Liver (tissue), 9 donors: ENCODE measurements around the gene RGL2. TPM values are rescaled to one million over a fixed set of nuclear protein-coding genes. Genes with fewer than 3 reads are reported as not detected.

ENCODE experiments used
- DNase-seq: peaks from one replicate; pipeline ENCODE4 v3.0.0-alpha.2; 2017; ENCODE audit warnings: low spot score
- H3K27ac ChIP-seq, 2 donors: one replicate each; pipeline ENCODE4 v1.7.0; 2013; ENCODE audit warnings: inconsistent platforms in 2 of 2, low read length in 2 of 2, control low read depth in 1 of 2, low read depth in 1 of 2, mild to moderate bottlenecking in 1 of 2
- H3K27me3 ChIP-seq, 4 donors: one replicate each; pipeline versions ENCODE4 v1.6.1 to v1.7.0; 2013; ENCODE audit warnings: low read length in 3 of 4, inconsistent platforms in 1 of 4, mild to moderate bottlenecking in 1 of 4, moderate library complexity in 1 of 4; ENCODE audit not compliant: control insufficient read depth in 4 of 4, insufficient read depth in 4 of 4
- H3K36me3 ChIP-seq, 4 donors: one replicate each; pipeline versions ENCODE4 v1.6.1 to v1.7.0; 2013; ENCODE audit warnings: low read length in 3 of 4, mild to moderate bottlenecking in 3 of 4, low read depth in 1 of 4, moderate library complexity in 1 of 4; ENCODE audit not compliant: control insufficient read depth in 4 of 4, insufficient read depth in 3 of 4
- H3K4me1 ChIP-seq, 4 donors: one replicate each; pipeline versions ENCODE4 v1.6.1 to v1.7.0; 2013; ENCODE audit warnings: low read length in 3 of 4, mild to moderate bottlenecking in 3 of 4, moderate library complexity in 1 of 4; ENCODE audit not compliant: control insufficient read depth in 4 of 4, insufficient read depth in 4 of 4
- H3K4me3 ChIP-seq, 3 donors: one replicate each; pipeline versions ENCODE4 v1.6.1 to v1.7.0; 2013; ENCODE audit warnings: low read length in 3 of 3, control low read depth in 1 of 3, low read depth in 1 of 3, mild to moderate bottlenecking in 1 of 3
- H3K9ac ChIP-seq, 2 donors: one replicate each; pipeline ENCODE4 v1.7.0; 2013; ENCODE audit warnings: low read length in 2 of 2, mild to moderate bottlenecking in 2 of 2, moderate library complexity in 2 of 2, control low read depth in 1 of 2, low read depth in 1 of 2
- H3K9me3 ChIP-seq, 4 donors: one replicate each; pipeline versions ENCODE4 v1.6.1 to v1.7.0; 2013; ENCODE audit warnings: low read length in 3 of 4; ENCODE audit not compliant: control insufficient read depth in 4 of 4
- EGR1 ChIP-seq, 2 donors: IDR thresholded peaks; 2 replicates each; pipeline ENCODE4 v1.6.1; 2016 to 2018; ENCODE audit warnings: antibody characterized with exemption in 2 of 2, low read depth in 2 of 2
- FOXA2 ChIP-seq: IDR thresholded peaks from 2 replicates; pipeline ENCODE4 v1.6.1; 2016; ENCODE audit warnings: antibody characterized with exemption
- GABPA ChIP-seq, 2 donors: IDR thresholded peaks in 1 of 2; conservative IDR thresholded peaks in 1 of 2; 2 replicates each; pipeline ENCODE4 v1.6.1; 2016; ENCODE audit warnings: antibody characterized with exemption in 2 of 2, mild to moderate bottlenecking in 1 of 2, moderate library complexity in 1 of 2
- HNF4A ChIP-seq, 2 donors: conservative IDR thresholded peaks; 2 replicates each; pipeline ENCODE4 v1.6.1; 2016; ENCODE audit warnings: antibody characterized with exemption in 2 of 2, mild to moderate bottlenecking in 2 of 2
- HNF4G ChIP-seq: IDR thresholded peaks from 2 replicates; pipeline ENCODE4 v1.6.1; 2016; ENCODE audit warnings: antibody characterized with exemption
- JUND ChIP-seq, 2 donors: IDR thresholded peaks; 2 replicates each; pipeline ENCODE4 v1.6.1; 2016; ENCODE audit warnings: antibody characterized with exemption in 2 of 2
- NR2F2 ChIP-seq: IDR thresholded peaks from 2 replicates; pipeline ENCODE4 v1.6.1; 2016; ENCODE audit warnings: antibody characterized with exemption
- RAD21 ChIP-seq, 2 donors: IDR thresholded peaks; 2 replicates each; pipeline ENCODE4 v1.6.1; 2016; ENCODE audit warnings: antibody characterized with exemption in 2 of 2, mild to moderate bottlenecking in 2 of 2
- RXRA ChIP-seq, 2 donors: IDR thresholded peaks; 2 replicates each; pipeline ENCODE4 v1.6.1; 2017 to 2018; ENCODE audit warnings: antibody characterized with exemption in 2 of 2, mild to moderate bottlenecking in 1 of 2
- TAF1 ChIP-seq: conservative IDR thresholded peaks from 2 replicates; pipeline ENCODE4 v1.6.1; 2016; ENCODE audit warnings: antibody characterized with exemption, mild to moderate bottlenecking
- WGBS: extraction: QIAGEN DNeasy Blood & Tissue Kit; methylation state at CpG from one replicate; pipeline ENCODE4 v1.1.7; 2013; 5-methylcytosine and 5-hydroxymethylcytosine counted together
- polyA plus RNA-seq, 2 donors: library from polyadenylated mRNA; stranded (reverse) in 1 of 2; unstranded in 1 of 2; fragments of 200-250 nt in 1 of 2; fragments of >200 nt in 1 of 2; fragmentation: Nextera tagmentation in 1 of 2; extraction: Ambion mirVana in 1 of 2; gene quantifications; one replicate each; pipeline versions ENCODE4 v1.2.1 to v1.2.3, GENCODE V29; 2013 to 2015
- total RNA-seq, 2 donors: library from RNA; depleted of rRNA; stranded (reverse); fragments of >200 nt; gene quantifications; one replicate each; pipeline ENCODE4 v1.2.3, GENCODE V29; 2014
- TF ChIP-seq, protein P1 (sequence below): IDR thresholded peaks from 2 replicates; pipeline ENCODE4 v1.6.1; 2016; ENCODE audit warnings: antibody characterized with exemption, mild to moderate bottlenecking
- TF ChIP-seq, protein P2 (sequence below): IDR thresholded peaks from 2 replicates; pipeline ENCODE4 v1.6.1; 2016; ENCODE audit warnings: antibody characterized with exemption
- TF ChIP-seq, protein P3 (sequence below): IDR thresholded peaks from 2 replicates; pipeline ENCODE4 v1.6.1; 2016; ENCODE audit warnings: antibody characterized with exemption
- donor health status: healthy.
- donor health status: healthy.
- donor health status: healthy.
- donor health status: healthy.
- donor health status: healthy.

RGL2 gene
- total and polyA plus RNA-seq, 4 donors = 16.7 to 22.8 (median 17.3) TPM

DNA sequence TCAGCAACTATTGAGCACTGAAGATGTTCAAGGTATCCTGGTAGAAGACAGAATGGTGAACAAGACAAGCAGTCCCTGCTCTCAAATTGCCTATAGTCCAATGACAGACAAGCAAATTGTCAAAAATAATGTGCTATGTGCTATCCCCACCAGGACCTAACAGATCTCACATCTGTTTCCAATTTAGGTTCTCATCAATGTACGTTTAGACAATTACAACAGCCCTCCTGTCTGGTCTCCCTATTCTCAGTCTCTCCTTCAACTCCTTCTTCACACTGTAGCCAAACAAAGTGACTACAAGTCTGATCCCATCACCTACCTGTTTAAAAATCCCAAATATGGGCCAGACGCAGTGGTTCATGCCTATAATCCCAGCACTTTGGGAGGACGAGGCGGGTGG, 7.6 kb upstream of the RGL2 start (continued):
- TF ChIP-seq, protein P1, sequence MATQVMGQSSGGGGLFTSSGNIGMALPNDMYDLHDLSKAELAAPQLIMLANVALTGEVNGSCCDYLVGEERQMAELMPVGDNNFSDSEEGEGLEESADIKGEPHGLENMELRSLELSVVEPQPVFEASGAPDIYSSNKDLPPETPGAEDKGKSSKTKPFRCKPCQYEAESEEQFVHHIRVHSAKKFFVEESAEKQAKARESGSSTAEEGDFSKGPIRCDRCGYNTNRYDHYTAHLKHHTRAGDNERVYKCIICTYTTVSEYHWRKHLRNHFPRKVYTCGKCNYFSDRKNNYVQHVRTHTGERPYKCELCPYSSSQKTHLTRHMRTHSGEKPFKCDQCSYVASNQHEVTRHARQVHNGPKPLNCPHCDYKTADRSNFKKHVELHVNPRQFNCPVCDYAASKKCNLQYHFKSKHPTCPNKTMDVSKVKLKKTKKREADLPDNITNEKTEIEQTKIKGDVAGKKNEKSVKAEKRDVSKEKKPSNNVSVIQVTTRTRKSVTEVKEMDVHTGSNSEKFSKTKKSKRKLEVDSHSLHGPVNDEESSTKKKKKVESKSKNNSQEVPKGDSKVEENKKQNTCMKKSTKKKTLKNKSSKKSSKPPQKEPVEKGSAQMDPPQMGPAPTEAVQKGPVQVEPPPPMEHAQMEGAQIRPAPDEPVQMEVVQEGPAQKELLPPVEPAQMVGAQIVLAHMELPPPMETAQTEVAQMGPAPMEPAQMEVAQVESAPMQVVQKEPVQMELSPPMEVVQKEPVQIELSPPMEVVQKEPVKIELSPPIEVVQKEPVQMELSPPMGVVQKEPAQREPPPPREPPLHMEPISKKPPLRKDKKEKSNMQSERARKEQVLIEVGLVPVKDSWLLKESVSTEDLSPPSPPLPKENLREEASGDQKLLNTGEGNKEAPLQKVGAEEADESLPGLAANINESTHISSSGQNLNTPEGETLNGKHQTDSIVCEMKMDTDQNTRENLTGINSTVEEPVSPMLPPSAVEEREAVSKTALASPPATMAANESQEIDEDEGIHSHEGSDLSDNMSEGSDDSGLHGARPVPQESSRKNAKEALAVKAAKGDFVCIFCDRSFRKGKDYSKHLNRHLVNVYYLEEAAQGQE = no peak
- no peak for TF ChIP-seq GABPA (IDR thresholded peaks at IDR 0.05 in 1 of 2, conservative IDR thresholded peaks at IDR 0.05 in 1 of 2)
- TF ChIP-seq EGR1 (IDR thresholded peaks at IDR 0.05; ENCODE audit: low read depth in 2 of 2) = no peak
- TF ChIP-seq, protein P2, sequence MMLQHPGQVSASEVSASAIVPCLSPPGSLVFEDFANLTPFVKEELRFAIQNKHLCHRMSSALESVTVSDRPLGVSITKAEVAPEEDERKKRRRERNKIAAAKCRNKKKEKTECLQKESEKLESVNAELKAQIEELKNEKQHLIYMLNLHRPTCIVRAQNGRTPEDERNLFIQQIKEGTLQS = no peak
- no peak for TF ChIP-seq HNF4A (conservative IDR thresholded peaks at IDR 0.05)
- TF ChIP-seq RAD21 (IDR thresholded peaks at IDR 0.05) = no peak
- no peak for TF ChIP-seq JUND (IDR thresholded peaks at IDR 0.05)
- TF ChIP-seq HNF4G = no peak

DNA sequence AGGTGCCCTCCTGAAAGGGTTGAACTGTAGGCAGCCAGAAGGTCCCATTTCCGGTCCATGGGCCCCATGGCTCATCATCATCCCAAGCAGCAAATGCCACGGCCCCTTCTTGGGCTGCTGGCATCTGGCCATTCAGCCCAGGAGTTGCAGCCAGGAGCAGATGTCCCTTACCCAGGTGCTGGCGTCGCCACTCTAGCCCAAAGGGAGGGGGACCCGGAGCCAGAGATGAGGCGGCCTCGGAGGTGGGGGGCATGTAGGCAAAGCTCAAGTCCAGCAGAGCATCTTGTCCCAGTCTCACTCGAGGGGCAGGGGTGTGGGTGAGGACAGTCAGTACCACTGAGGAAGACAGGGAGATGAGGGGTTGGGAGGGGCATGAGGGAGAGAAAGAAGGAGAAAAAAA, 6.3 kb upstream of the RGL2 start:
- H3K9ac ChIP-seq = no peak overlapping the region
- H3K4me3 ChIP-seq = no peak overlapping the region
- H3K27ac ChIP-seq = no peak overlapping the region
- no peak for DNase-seq
- peaks cover 6 to 24% (median 15%) of the 10 kb centered on the region in 4 donors for H3K36me3 ChIP-seq
- TF ChIP-seq, protein P3, sequence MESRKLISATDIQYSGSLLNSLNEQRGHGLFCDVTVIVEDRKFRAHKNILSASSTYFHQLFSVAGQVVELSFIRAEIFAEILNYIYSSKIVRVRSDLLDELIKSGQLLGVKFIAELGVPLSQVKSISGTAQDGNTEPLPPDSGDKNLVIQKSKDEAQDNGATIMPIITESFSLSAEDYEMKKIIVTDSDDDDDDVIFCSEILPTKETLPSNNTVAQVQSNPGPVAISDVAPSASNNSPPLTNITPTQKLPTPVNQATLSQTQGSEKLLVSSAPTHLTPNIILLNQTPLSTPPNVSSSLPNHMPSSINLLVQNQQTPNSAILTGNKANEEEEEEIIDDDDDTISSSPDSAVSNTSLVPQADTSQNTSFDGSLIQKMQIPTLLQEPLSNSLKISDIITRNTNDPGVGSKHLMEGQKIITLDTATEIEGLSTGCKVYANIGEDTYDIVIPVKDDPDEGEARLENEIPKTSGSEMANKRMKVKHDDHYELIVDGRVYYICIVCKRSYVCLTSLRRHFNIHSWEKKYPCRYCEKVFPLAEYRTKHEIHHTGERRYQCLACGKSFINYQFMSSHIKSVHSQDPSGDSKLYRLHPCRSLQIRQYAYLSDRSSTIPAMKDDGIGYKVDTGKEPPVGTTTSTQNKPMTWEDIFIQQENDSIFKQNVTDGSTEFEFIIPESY = no peak
- TF ChIP-seq NR2F2 (no peak), HNF4G (no peak), FOXA2 (no peak), HNF4A (conservative IDR thresholded peaks at IDR 0.05) (no peak), TAF1 (no peak), RXRA (IDR thresholded peaks at IDR 0.05) (no peak)
- TF ChIP-seq, protein P1 = no peak
- TF ChIP-seq, protein P2 = no peak
- 91% methylated on average over 8 of the region's 8 CpGs for WGBS
- H3K4me1 ChIP-seq = peaks cover 2 to 5% (median 4%) of the 10 kb centered on the region in 4 donors
- H3K9me3 ChIP-seq = no peaks in the 10 kb centered on the region
- no peaks in the 10 kb centered on the region for H3K27me3 ChIP-seq
